IMR-90 (cell line): ENCODE measurements around the gene GALNT12. TPM values are rescaled to one million over a fixed set of nuclear protein-coding genes. Genes with fewer than 3 reads are reported as not detected.

Source experiments
- ATAC-seq: fragments of 200-7000 bp; cut with Tn5 transposase; 2 replicates; pipeline ENCODE4 v1.9.1; 2020; ENCODE audit warnings: low read depth, mild to moderate bottlenecking, moderate library complexity
- BruUV-seq: library from RNA; stranded (reverse); fragments of 400-500 nt; replicated peaks from 2 replicates; lab custom pipeline; 2021; lab: Mats Ljungman, UMichigan
- CTCF ChIA-PET: fragments of 300-600 bp; formaldehyde crosslinking; extraction: SDS; loops from one replicate; lab custom pipeline; 2021; ENCODE audit warnings: antibody characterized with exemption; lab: Yijun Ruan, JAX
- POLR2A ChIA-PET: fragments of 300-600 bp; sonication (Branson Sonifier 250); formaldehyde crosslinking; loops from one replicate; lab custom pipeline; 2022; ENCODE audit warnings: antibody characterized with exemption; ENCODE audit not compliant: unreplicated experiment; lab: Charles Lee
- DNase-seq: peaks from one replicate; pipeline ENCODE4 v3.0.0; 2013
- H2AFZ ChIP-seq: replicated peaks from 2 replicates; pipeline ENCODE3; 2013; ENCODE audit warnings: low read length, mild to moderate bottlenecking; ENCODE audit not compliant: poor library complexity
- H2AK5ac ChIP-seq: 2 replicates; pipeline ENCODE4 v1.6.1; 2013; ENCODE audit warnings: low read depth, low read length, inconsistent platforms
- H2AK9ac ChIP-seq: replicated peaks from 2 replicates; pipeline ENCODE3; 2013; ENCODE audit warnings: mild to moderate bottlenecking, low read depth, low read length, moderate library complexity; ENCODE audit not compliant: poor library complexity
- H2BK120ac ChIP-seq: 2 replicates; pipeline ENCODE4 v1.6.1; 2013; ENCODE audit warnings: low read depth, low read length, inconsistent platforms
- H2BK15ac ChIP-seq: 3 replicates; pipeline ENCODE4 v1.6.1; 2013; ENCODE audit warnings: low read depth, low read length, inconsistent platforms
- H2BK20ac ChIP-seq: 2 replicates; pipeline ENCODE4 v1.6.1; 2013; ENCODE audit warnings: low read depth, mild to moderate bottlenecking, inconsistent platforms, low read length, moderate library complexity
- H2BK5ac ChIP-seq: 2 replicates; pipeline ENCODE4 v1.6.1; 2013; ENCODE audit warnings: mild to moderate bottlenecking, low read depth, low read length, inconsistent platforms; ENCODE audit not compliant: poor library complexity, severe bottlenecking
- H3K14ac ChIP-seq: replicated peaks from 2 replicates; pipeline ENCODE4 v1.6.1; 2013; ENCODE audit warnings: low read depth, low read length, inconsistent platforms
- H3K18ac ChIP-seq: 2 replicates; pipeline ENCODE4 v1.6.1; 2013; ENCODE audit warnings: low read depth, low read length, control low read depth
- H3K23ac ChIP-seq: 2 replicates; pipeline ENCODE4 v1.6.1; 2013; ENCODE audit warnings: low read depth, low read length, inconsistent platforms
- H3K27ac ChIP-seq: 2 replicates; pipeline ENCODE4 v1.5.1; 2013; ENCODE audit warnings: mild to moderate bottlenecking, control low read depth, low read length; ENCODE audit not compliant: insufficient read depth
- H3K27me3 ChIP-seq: 2 replicates; pipeline ENCODE4 v1.6.1; 2013; ENCODE audit warnings: low read length; ENCODE audit not compliant: control insufficient read depth, insufficient read depth
- H3K36me3 ChIP-seq: 2 replicates; pipeline ENCODE4 v1.6.1; 2013; ENCODE audit warnings: low read length, mixed read lengths; ENCODE audit not compliant: control insufficient read depth, insufficient read depth
- H3K4ac ChIP-seq: 2 replicates; pipeline ENCODE4 v1.6.1; 2013; ENCODE audit warnings: low read depth, low read length, inconsistent platforms
- H3K4me1 ChIP-seq: 2 replicates; pipeline ENCODE4 v1.6.1; 2013; ENCODE audit warnings: low read length, mixed read lengths; ENCODE audit not compliant: control insufficient read depth, insufficient read depth
- H3K4me2 ChIP-seq: 2 replicates; pipeline ENCODE4 v1.6.1; 2013; ENCODE audit warnings: low read depth, mild to moderate bottlenecking, control low read depth, low read length, moderate library complexity
- H3K4me3 ChIP-seq: 2 replicates; pipeline ENCODE4 v1.5.1; 2013; ENCODE audit warnings: low read depth, mild to moderate bottlenecking, control low read depth, low read length, moderate library complexity; ENCODE audit not compliant: insufficient read depth
- H3K56ac ChIP-seq: 2 replicates; pipeline ENCODE4 v1.6.1; 2013; ENCODE audit warnings: low read length, inconsistent platforms; ENCODE audit not compliant: insufficient read depth; ENCODE audit errors: extremely low read depth
- H3K79me1 ChIP-seq, 2 experiments: 2 replicates each; pipeline ENCODE4 v1.6.1; 2013; ENCODE audit warnings: low read length in 2 of 2, inconsistent platforms in 1 of 2, low read depth in 1 of 2
- H3K9ac ChIP-seq: 2 replicates; pipeline ENCODE4 v1.6.1; 2013; ENCODE audit warnings: low read depth, low read length, control low read depth
- H3K9me1 ChIP-seq: 2 replicates; pipeline ENCODE4 v1.6.1; 2013; ENCODE audit warnings: low read length, inconsistent platforms; ENCODE audit not compliant: insufficient read depth
- H3K9me3 ChIP-seq: 2 replicates; pipeline ENCODE4 v1.6.1; 2013; ENCODE audit warnings: low read length; ENCODE audit not compliant: control insufficient read depth, insufficient read depth
- H4K20me1 ChIP-seq: 2 replicates; pipeline ENCODE4 v1.6.1; 2013; ENCODE audit warnings: low read length, inconsistent platforms; ENCODE audit not compliant: insufficient read depth
- H4K5ac ChIP-seq: 2 replicates; pipeline ENCODE4 v1.6.1; 2013; ENCODE audit warnings: mild to moderate bottlenecking, low read depth, low read length, control low read depth
- H4K8ac ChIP-seq, 2 experiments: 2 replicates each; pipeline ENCODE4 v1.6.1; 2013; ENCODE audit warnings: low read depth in 2 of 2, low read length in 2 of 2, control low read depth in 1 of 2, inconsistent platforms in 1 of 2
- H4K91ac ChIP-seq: 2 replicates; pipeline ENCODE4 v1.6.1; 2013; ENCODE audit warnings: low read depth, low read length, inconsistent platforms; ENCODE audit not compliant: insufficient read depth
- BHLHE40 ChIP-seq: fragments of 150-350 bp; IDR thresholded peaks from 2 replicates; pipeline ENCODE4 v1.6.1; 2016; ENCODE audit warnings: mild to moderate bottlenecking, low read depth, low read length
- CEBPB ChIP-seq: IDR thresholded peaks from 2 replicates; pipeline ENCODE4 v1.6.1; 2012; ENCODE audit warnings: low read depth, low read length, improper control_type of control experiment
- CHD1 ChIP-seq: IDR thresholded peaks from 2 replicates; pipeline ENCODE4 v1.6.1; 2012; ENCODE audit warnings: low read depth, low read length, improper control_type of control experiment
- CTCF ChIP-seq: conservative IDR thresholded peaks from 2 replicates; pipeline ENCODE4 v1.5.1; 2012; ENCODE audit warnings: mild to moderate bottlenecking, low read depth, low read length, improper control_type of control experiment
- ELK1 ChIP-seq: fragments of 150-350 bp; IDR thresholded peaks from 2 replicates; pipeline ENCODE4 v1.6.1; 2016; ENCODE audit warnings: low read depth, mild to moderate bottlenecking, low read length, moderate library complexity, borderline replicate concordance
- FOS ChIP-seq: fragments of 150-350 bp; IDR thresholded peaks from 2 replicates; pipeline ENCODE4 v1.6.1; 2016; ENCODE audit warnings: low read depth, low read length
- MAFK ChIP-seq: IDR thresholded peaks from 2 replicates; pipeline ENCODE4 v1.6.1; 2012; ENCODE audit warnings: low read depth, low read length, improper control_type of control experiment
- MAZ ChIP-seq: IDR thresholded peaks from 2 replicates; pipeline ENCODE4 v1.6.1; 2012; ENCODE audit warnings: low read depth, mild to moderate bottlenecking, low read length, improper control_type of control experiment, moderate library complexity, borderline replicate concordance
- MXI1 ChIP-seq: IDR thresholded peaks from 2 replicates; pipeline ENCODE4 v1.6.1; 2012; ENCODE audit warnings: low read depth, mild to moderate bottlenecking, low read length, moderate library complexity, borderline replicate concordance
- POLR2A ChIP-seq: IDR thresholded peaks from 2 replicates; pipeline ENCODE4 v1.6.1; 2012; ENCODE audit warnings: mild to moderate bottlenecking, low read depth, low read length
- RAD21 ChIP-seq: IDR thresholded peaks from 2 replicates; pipeline ENCODE4 v1.6.1; 2012; ENCODE audit warnings: low read length, improper control_type of control experiment
- RCOR1 ChIP-seq: IDR thresholded peaks from 2 replicates; pipeline ENCODE4 v1.6.1; 2012; ENCODE audit warnings: mild to moderate bottlenecking, low read length, improper control_type of control experiment; ENCODE audit not compliant: insufficient replicate concordance
- RFX5 ChIP-seq: IDR thresholded peaks from 2 replicates; pipeline ENCODE4 v1.8.0; 2012; ENCODE audit warnings: low read depth, mild to moderate bottlenecking, low read length, moderate library complexity
- SMC3 ChIP-seq: fragments of 150-350 bp; IDR thresholded peaks from 2 replicates; pipeline ENCODE4 v1.6.1; 2016; ENCODE audit warnings: low read depth, mild to moderate bottlenecking, antibody characterized with exemption, low read length, moderate library complexity
- USF2 ChIP-seq: fragments of 150-350 bp; IDR thresholded peaks from 2 replicates; pipeline ENCODE4 v1.6.1; 2017; ENCODE audit warnings: mild to moderate bottlenecking, antibody characterized with exemption, low read length, low read depth
- WGBS, 2 experiments: methylation state at CpG; one replicate each; pipeline versions ENCODE4 v1.1.5 to v1.1.7; 2013; ENCODE audit warnings: missing lambda C conversion rate in 2 of 2; ENCODE audit not compliant: insufficient read length in 1 of 2; ENCODE audit errors: extremely low coverage in 2 of 2; 5-methylcytosine and 5-hydroxymethylcytosine counted together
- dilution Hi-C: fragments of 300-500 bp; cut with HindIII; formaldehyde crosslinking; loops from one replicate; pipeline ENCODE4 v1.14.3; 2018; ENCODE audit warnings: low sequenced_read_pairs; ENCODE audit not compliant: unreplicated experiment
- in situ Hi-C: fragments of 300-500 bp; cut with MboI; formaldehyde crosslinking; loops from 3 replicates; pipeline ENCODE4 v1.14.3; 2019; ENCODE audit warnings: low sequenced_read_pairs, inconsistent platforms, mixed read lengths
- intact Hi-C: fragments of 100-400 bp; cut with micrococcal nuclease; formaldehyde crosslinking; loops from 2 replicates; pipeline ENCODE4 v1.10.0; 2022
- polyA plus RNA-seq, 3 experiments: library from polyadenylated mRNA; depleted of rRNA; stranded (reverse); fragments of >200 nt; gene quantifications; 2 replicates each; pipeline ENCODE4 v1.2.3, GENCODE V29; 2012; ENCODE audit warnings: low replicate concordance in 1 of 3
- total RNA-seq: library from RNA; depleted of rRNA; stranded (reverse); fragments of >200 nt; gene quantifications from 2 replicates; pipeline ENCODE4 v1.2.3, GENCODE V29; 2012

GALNT12 gene
- total and polyA plus RNA-seq, 2 of the 4 experiments (the other 2 are of a cell fraction): 2.3 to 2.5 TPM

- no peaks in the 10 kb centered on the region for H3K79me1 ChIP-seq
- no peaks in the 10 kb centered on the region for H3K9me3 ChIP-seq
- H3K27me3 ChIP-seq: no peaks in the 10 kb centered on the region
- ChIA-PET POLR2A (no interaction called here), CTCF (no interaction called here)
- H3K23ac ChIP-seq: no peak overlapping the region
- dilution Hi-C loops (no loop called here), intact Hi-C loops (no loop called here), in situ Hi-C loops (no loop called here)
- peaks cover 41% of the 10 kb centered on the region for H3K36me3 ChIP-seq
- H2BK5ac ChIP-seq: no peak overlapping the region
- H2BK20ac ChIP-seq: no peak overlapping the region
- no peak overlapping the region for H3K56ac ChIP-seq
- H2BK120ac ChIP-seq: no peak overlapping the region
- no peak overlapping the region; the same call in 1 of the 2 replicates for H3K14ac ChIP-seq
- ATAC-seq (no peak), DNase-seq (no peak)
- H3K18ac ChIP-seq: no peak overlapping the region
- no peak overlapping the region for H3K4me3 ChIP-seq
- no peak overlapping the region for H3K27ac ChIP-seq
- H3K9me1 ChIP-seq: no peaks in the 10 kb centered on the region
- H3K4me1 ChIP-seq: no peaks in the 10 kb centered on the region
- H2BK15ac ChIP-seq: no peak overlapping the region
- H4K5ac ChIP-seq: no peak overlapping the region
- no peak overlapping the region for H4K91ac ChIP-seq
- TF ChIP-seq RAD21: no peak
- TF ChIP-seq FOS: no peak
- no peak for TF ChIP-seq USF2
- TF ChIP-seq MAFK: no peak
- TF ChIP-seq MXI1: no peak
- TF ChIP-seq RFX5: no peak
- TF ChIP-seq CEBPB: no peak
- no peak for TF ChIP-seq POLR2A
- TF ChIP-seq SMC3: no peak
- no peak for TF ChIP-seq CTCF
- no peak for TF ChIP-seq MAZ
- TF ChIP-seq RCOR1: no peak
- TF ChIP-seq BHLHE40: no peak
- no peak for TF ChIP-seq CHD1
- no peak for TF ChIP-seq ELK1
- no peak overlapping the region for H4K8ac ChIP-seq
- WGBS, 2 experiments: 80% methylated on average over 1 of the region's 3 CpGs; no CpG with 5 or more reads in 1 of the 2 experiments
- BruUV-seq: no TSS peak
- H3K9ac ChIP-seq: no peak overlapping the region
- H2AK9ac ChIP-seq: no peak overlapping the region
- H3K4me2 ChIP-seq: no peak overlapping the region
- no peak overlapping the region for H3K4ac ChIP-seq
- no peak overlapping the region for H2AFZ ChIP-seq
- H2AK5ac ChIP-seq: no peak overlapping the region
- no peaks in the 10 kb centered on the region for H4K20me1 ChIP-seq
Observed at GRCh38 chr9:98767196-98767595, 40.3 kb upstream of the GALNT12 start.
